GM18870 (cell line): ENCODE measurements around the gene ALDH3A2.
"Not testable (repeated sequence)": the region's sequence is repeated elsewhere in the genome, so short reads cannot be mapped to it uniquely, and the experiment has no call there.

Source experiments
- ATAC-seq: cut with Tn5 transposase; IDR thresholded peaks from one replicate; pipeline ENCODE4 v1.9.1; 2021; ENCODE audit warnings: moderate library complexity; ENCODE audit not compliant: unreplicated experiment

The ALDH3A2 gene

GRCh38 chr17:19677736-19678379, 29.3 kb downstream of the ALDH3A2 start:
- ATAC-seq, result no peak

GRCh38 chr17:19678581-19679453, 30.3 kb downstream of the ALDH3A2 start:
- no peak for ATAC-seq

- no peak for ATAC-seq
These were observed 34.6 kb downstream of the ALDH3A2 start for GRCh38 chr17:19683117-19683516.

- ATAC-seq, result not testable (repeated sequence)
These were observed 36.5 kb downstream of the ALDH3A2 start for GRCh38 chr17:19684909-19685580.

GRCh38 chr17:19686400-19687090, 38.0 kb downstream of the ALDH3A2 start:
- ATAC-seq, result no peak

GRCh38 chr17:19702217-19702641, 53.7 kb downstream of the ALDH3A2 start:
- no peak for ATAC-seq

- ATAC-seq, result no peak
These were observed 54.7 kb downstream of the ALDH3A2 start for GRCh38 chr17:19703106-19703827.

- no peak for ATAC-seq
These were observed 55.5 kb downstream of the ALDH3A2 start for GRCh38 chr17:19703828-19704613.

- no peak for ATAC-seq
These were observed 56.6 kb downstream of the ALDH3A2 start for GRCh38 chr17:19705201-19705600.

GRCh38 chr17:19705771-19706770, 57.5 kb downstream of the ALDH3A2 start:
- ATAC-seq, result no peak

GRCh38 chr17:19706791-19707727, 58.5 kb downstream of the ALDH3A2 start:
- no peak for ATAC-seq

- no peak for ATAC-seq
These were observed 59.2 kb downstream of the ALDH3A2 start for GRCh38 chr17:19707728-19708221.

GRCh38 chr17:19708431-19709175, 60.1 kb downstream of the ALDH3A2 start:
- ATAC-seq, result no peak

- no peak for ATAC-seq
These were observed 61.3 kb downstream of the ALDH3A2 start for GRCh38 chr17:19709841-19710240.

GRCh38 chr17:19712436-19713004, 64.0 kb downstream of the ALDH3A2 start:
- no peak for ATAC-seq

GRCh38 chr17:19713462-19713861, 64.9 kb downstream of the ALDH3A2 start:
- no peak for ATAC-seq
